ENCODE data around the gene KRIT1.
"Not testable (repeated sequence)": the region's sequence is repeated elsewhere in the genome, so short reads cannot be mapped to it uniquely, and the experiment has no call there.

KRIT1 gene

DNA sequence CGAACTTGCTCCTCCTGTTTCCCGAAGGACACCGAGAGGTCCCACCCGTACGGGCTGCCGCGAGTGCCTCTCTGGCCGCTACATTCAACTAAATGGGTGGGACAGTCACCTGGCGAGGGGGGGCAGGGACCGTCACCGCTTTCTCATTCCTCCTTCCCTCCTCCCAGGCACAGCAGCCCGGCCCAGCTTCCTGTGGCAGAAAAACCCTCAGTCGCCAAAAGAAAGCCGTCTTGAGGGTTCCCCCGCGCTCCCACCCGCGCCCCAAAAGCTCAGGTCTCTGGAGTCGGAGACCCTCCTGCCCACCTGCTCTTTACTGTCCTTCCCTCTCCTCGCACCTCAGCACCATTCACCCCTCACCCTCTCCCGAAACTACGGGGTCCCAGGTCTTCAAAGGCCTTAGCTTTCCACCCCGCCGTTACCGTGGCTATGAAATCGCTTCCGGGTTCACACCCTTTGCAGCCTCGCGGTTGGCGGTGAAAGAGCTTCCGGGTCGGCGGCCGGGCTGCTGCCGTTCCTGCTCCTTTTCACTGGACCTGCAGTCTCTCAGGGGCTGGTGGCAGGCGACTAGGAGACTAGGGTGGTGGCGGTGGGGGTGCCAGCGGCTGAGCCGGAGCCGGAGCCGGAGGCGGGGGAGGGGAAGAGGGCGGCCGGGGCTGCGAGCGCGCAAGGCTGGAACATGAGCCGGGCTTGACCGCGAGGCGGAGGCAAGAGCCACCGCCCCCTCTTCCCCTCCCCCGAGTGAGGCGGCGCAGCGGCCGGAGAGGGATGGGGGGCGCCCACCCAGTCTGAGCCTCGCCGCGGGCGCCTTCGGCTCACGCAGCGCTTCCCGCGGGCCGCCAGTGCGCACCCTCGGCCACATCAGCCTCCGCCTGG lies at the start of gene KRIT1, which contains the start of gene ANKIB1:
Gene KRIT1, minus strand, starts transcription at position 428 of the 873 bp plus-strand sequence. CDS start 3,779 bp downstream, outside the sequence.
Gene ANKIB1, plus strand, starts transcription at position 488 of the 873 bp plus-strand sequence. CDS start 49,005 bp downstream, outside the sequence.
- peak; percentile 92 for DNase-seq (ENCODE audit: low spot score)

DNA sequence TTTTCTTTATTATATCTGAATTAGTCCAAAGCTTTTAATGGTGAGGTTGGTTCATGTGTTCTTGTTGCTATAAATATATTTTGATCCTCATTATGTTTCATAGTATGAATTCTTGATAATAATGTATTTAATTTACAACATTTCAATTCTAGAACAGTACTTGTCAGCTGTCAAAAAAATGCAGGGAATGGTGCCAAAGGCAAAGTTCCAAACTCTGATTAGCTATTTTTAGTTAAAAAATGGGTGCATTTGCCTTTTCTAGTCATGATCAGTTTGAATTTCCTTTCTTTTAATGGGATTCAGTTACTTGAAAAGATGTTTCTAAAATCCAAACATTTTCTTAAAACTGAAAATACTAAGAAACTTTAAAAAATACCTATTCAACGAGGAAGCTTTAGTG lies 49.7 kb upstream of the KRIT1 start:
- peak; percentile 64 for DNase-seq (ENCODE audit: low spot score)

DNA sequence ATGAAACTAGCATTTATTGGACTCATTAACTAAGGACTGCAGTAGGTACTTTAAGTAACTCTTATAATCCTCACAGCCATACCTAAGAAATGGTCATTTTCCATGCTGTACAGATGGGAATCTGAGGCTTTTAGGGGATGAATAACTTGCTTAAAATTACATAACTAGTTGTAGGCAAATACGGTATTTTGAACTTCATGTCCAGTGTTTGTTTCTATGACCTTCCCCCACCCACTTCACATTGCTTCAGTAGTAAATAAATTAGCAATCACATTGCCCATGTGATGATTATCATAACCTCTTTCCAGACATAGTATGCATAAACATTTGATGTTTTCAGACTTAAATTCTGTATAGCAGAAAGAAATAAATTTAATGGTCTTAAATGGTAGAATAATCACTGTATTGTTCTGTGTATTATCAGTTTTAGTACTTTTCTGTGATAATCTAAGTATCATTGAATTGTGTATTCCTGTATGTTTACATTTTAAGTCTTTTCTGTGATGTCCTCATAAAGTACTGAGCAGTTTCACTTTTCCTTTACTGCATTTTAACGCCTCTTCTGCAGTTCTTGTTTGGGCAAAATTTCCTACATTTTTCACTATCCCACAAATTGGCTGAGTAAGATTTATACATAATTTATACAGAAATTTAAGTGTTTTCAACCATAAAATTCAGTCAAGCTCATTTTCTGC lies 48.3 kb upstream of the KRIT1 start:
- DNase-seq (ENCODE audit: low spot score) = no peak

DNA sequence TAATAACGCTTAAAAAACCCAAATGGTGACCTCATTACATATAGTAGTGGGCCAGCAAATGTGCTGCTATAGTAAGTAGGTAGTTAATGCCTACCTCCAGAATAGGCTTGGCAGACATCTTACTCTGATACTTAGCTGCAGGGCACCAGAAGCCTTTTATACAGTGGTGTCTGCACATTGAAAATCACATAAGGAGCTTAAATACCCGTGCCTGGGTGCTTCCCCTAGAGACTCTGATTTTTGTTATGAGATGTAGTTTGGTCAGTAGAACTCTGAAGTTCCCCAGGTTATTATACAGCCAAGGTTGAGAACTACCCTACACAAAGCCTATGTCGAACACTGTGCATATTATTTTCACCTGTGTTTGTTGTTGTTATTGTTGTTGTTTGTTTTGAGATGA lies 47.3 kb upstream of the KRIT1 start:
- no peak for DNase-seq (ENCODE audit: low spot score)

DNA sequence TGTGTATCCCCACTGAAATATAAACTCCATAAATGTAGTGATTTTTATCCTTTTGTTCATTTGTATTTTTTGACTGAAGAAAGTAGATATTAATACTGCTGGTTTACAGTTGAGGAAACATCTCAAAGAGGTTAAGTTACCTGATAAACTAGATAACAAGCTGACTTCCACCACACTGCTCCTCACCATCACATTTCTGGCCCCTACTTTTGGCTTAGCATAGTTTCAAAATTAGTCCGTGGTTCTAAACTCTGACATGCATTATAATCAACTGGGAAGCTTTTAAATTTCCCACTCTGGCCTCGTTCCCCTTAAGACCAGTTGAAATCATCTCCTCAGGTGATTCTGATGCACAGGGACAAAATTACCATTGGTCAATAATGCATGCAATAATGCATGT lies 43.6 kb upstream of the KRIT1 start:
- DNase-seq (ENCODE audit: low spot score) = no peak

DNA sequence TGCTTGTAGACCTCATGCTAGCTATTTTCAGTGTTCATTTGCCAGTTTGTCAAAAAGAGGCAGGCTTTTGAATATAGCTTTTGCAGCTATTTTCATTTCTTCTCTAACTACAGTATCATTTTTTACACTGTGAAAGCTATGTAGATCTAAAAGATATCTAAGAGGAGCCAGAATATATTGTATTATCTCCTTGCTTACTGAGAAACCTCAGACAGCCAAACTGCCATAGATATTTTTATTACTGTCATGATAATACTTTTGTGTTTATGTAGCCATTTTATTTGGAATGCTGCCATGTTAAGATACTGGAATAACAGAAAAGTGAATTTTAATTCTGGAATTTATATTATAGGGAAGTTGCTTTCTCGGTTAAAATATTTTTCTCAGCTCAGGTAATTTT lies 37.2 kb upstream of the KRIT1 start:
- no peak for DNase-seq (ENCODE audit: low spot score)

DNA sequence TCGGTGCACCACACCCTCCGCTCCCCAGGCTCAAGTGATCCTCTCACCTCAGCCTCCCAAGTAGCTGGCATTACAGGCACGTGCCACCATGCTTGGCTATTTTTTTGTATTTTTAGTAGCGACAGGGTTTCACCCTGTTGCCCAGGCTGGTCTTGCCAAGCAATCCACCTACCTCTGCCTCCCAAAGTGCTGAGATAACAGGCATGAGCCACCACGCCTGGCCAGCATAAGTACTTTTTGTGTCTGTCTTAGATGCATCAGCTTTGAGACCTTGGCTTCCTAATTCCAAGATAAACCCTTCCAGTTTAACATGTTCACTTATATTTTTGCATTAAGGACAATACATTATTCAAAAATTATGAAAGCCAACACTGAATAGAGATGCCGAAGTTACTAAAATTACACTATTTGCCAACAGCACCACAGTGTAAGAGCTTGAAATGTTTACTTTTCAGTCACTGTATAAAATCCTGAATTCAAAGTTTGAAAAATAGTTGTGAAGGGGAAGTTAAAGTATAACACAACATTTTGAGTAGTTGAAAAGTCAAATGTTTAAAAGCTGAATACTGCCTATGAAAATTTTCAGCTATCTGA lies 36.6 kb upstream of the KRIT1 start:
- no peak for DNase-seq (ENCODE audit: low spot score)

DNA sequence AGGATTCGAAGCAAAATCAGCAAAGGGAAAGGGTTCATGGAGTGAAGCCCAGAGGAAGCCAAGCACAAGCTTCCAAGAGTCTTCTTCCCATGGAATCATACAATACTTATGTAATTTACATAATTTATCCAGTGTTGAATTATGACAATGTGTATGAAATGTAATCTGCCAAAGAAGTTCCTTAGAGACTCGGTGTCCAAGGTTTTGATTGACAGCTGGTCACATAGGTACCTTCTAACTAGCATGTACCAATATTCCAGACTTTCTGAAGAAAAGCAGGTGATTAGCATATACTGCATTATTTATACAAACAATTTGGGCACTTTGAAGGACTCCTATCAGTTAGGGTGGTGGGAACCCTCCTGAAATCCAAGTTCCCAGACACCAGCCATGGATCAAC lies 35.3 kb upstream of the KRIT1 start:
- DNase-seq (ENCODE audit: low spot score) = no peak

DNA sequence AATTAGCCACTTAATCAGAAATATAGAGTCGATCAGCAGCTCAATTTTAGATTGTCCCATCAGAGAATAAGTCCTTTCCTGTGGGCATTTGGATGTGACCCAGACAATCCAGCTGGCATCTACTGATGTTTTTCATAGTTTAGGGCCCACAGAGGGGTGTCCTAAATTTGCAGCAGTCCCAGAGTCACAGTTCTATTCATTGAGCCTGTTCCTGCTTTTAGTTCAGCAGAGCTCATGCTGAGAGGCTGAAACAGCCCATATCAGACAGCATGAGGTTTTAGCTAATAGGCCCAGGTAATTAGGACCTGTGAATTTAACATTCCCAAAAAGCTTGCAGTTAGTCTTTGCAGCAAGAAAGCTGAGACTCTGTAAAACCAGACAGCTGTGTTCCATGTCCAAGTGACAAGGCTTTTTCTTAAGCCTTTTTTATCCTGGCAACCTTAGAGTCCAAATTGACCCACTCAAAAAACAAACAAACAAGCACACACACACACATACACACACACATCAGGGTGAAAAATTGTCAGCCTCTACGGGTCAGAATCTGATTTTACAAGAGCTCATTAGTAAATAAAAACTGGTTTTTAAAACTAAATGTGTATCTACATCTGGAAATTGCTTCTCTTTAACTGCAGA lies 33.8 kb upstream of the KRIT1 start:
- no peak for DNase-seq (ENCODE audit: low spot score)

DNA sequence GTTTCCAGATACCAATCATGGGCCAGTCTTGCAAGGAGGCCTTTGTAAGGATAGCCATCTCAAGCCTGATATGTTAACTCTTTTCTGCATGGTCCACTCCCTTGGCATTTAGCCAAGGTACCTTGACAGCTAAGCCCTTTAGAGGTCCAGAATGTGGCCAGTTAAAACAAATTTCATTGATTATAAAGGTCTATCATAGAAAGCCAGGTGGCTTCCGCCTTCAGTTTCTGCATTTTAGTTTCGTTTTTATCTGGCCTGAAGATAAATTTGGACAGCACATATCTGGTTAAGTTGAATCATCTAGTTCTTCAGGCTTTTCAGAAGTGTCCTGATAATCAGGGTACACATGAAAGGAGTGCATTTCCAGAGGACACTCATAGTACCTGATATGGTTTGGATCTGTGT lies 30.7 kb upstream of the KRIT1 start:
- DNase-seq (ENCODE audit: low spot score) = no peak

DNA sequence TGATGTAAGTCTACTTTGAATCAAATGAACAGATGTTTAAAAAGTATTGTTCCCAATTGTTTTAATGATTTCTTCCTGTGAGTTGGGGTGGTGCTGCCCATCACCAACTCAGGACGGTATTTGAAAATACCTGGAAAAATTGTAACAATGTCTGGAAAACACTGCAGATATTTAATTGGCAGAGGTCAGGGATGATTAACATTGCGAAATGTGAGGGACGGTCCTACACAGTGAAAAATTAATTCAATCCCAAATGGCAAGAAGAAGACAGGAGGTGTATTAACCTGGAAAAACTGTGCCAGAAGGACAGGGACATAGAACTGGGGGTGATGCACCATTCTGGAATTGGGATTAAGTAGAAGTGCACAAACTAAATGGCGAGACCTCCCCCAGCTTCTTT lies 29.6 kb upstream of the KRIT1 start:
- DNase-seq (ENCODE audit: low spot score) = no peak

DNA sequence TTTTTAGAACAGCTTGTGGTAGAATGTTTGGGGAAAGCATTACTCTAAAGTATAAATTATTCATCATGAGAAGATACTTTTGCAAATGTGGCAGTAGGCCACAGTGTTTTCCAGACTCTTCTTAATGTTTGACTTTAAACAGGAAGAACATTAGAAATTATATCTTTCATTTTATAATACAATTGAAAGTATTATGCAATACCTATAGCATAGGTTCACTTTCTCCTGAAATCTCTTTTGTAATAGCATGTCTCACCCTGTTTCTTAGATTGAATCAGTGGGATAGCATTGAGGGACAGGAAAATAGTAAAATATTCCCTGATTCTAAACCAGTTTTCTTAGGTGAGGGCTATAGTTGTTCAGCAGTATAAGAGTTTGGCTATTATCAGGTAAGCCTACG lies 23.2 kb upstream of the KRIT1 start:
- no peak for DNase-seq (ENCODE audit: low spot score)

DNA sequence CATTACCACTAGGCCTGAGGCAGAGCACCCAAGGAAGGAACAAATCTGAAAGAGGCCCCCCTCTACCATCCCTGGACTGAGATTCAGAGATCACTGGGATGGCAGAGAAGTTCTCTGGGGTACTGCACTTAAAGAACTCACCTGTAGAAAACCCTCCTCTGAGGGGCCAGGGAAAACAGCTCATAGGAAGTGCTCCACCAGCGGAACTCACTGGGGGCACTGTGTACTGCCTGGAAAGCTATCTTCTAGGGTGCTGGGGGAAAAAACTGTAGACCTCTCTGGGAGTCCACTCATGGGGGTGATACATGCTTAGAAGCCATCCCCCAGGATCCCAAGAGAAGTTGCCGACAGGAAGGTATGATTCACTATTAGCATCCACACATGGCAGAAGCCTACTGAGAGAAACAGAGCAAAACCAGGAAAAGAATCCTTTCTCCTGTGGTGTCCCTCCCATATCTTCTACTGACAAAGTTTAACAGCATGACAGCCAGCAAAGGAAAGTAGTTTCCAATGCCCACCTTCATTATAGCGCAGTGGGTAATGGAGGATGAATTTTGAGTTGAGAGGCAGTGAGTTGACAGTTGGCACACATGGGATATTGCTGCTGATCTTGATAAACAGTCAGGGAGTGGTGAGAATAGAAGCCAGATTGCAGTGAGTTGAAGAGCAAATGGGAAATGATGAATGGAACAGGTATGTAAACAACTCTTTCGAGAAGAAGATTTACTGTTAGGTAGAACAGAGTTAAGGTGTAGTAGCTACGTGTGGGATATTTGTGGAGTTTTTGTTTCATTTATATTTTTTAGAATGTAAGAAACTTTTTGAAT lies 20.9 kb upstream of the KRIT1 start:
- DNase-seq (ENCODE audit: low spot score) = no peak

DNA sequence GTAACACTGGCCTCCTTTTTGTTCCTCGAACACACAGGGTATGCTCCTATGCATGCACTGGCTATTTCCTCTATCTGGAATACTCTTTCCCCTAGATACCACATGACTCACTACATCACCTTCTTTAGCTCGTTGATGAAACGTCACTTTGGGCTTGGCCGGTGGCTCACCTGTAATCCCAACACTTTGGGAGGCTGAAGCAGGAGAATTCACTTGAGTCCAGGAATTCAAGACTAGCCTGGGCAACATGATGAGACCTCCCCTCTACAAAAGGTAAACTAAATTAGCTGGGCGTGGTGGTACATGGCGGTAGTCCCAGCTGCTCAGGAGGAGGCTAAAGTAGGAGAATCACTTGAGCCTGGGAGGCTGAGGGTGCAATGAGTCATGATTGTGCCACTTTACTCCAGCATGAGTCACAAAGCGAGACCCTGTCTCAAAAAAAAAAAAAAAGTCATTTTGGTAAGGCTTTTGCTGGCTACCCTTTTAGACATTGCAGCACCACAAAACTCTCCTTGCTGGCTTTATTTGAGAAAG lies 14.6 kb upstream of the KRIT1 start:
- no peak for DNase-seq (ENCODE audit: low spot score)

DNA sequence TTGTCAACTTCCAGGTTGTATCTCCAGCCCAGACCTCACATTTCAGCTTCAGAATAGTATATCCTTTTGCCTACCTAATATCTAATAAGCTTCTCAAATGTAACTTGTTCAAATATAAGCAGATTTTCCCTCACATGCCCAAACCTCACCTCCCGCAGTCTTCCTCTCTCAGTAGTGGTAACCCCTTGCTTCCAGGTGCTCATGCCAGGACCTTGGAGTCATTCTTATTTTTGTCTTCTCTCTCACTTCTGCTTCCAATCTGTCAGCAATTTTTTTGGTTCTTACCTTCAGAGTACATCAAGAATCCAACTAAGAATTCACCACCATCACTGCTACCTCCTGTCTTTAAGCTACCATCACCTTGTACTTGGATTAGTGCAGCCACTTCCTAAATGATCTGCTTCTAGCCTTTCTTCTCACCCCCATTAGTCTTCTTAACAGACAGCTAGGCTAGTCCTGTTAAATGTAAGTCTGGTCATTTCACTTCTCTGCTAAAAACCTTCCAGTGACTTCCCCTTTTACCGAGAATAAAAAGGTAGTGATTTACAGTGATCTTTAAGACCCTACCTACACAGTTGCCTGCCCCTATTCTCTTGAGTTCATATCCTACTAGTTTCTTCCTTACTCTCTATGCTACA lies 14.0 kb upstream of the KRIT1 start:
- DNase-seq (ENCODE audit: low spot score) = no peak

DNA sequence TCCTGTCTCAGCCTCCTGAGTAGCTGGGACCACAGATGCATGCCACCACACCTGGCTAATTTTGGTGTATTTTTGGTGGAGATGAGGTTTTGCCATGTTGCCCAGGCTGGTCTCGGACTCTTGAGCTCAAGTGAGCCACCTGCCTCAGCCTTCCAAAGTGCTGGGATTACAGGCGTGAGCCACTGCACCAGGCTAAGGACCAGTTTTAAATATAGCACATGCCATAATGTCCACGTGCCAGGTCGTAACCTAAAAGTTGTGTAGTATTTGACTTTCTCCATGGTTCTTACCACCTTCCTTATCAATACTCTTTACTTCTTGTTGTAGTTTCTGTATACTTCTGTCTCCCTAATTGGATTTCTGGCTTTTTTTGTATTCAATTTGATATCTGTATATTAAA lies 13.3 kb upstream of the KRIT1 start:
- no peak for DNase-seq (ENCODE audit: low spot score)

DNA sequence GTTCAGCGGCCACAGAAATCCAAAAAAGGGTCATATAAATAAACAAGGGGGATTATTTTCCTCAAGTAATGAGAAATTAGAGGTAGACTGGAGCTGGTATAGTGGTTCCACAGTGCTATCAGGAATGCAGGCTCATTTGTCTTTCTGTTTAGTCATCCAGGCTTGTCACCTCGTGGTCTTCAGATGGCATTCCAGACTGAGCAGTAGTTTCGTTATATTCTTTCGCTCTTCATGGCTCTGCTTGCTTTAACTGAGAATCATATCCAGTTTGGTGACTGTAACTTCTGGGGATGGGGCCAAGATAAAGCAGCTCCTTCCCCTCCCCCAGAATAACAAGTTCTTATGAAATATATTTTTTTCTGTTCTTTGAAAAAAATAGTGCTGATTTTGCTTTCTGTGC lies 9.6 kb upstream of the KRIT1 start:
- DNase-seq (ENCODE audit: low spot score) = no peak

DNA sequence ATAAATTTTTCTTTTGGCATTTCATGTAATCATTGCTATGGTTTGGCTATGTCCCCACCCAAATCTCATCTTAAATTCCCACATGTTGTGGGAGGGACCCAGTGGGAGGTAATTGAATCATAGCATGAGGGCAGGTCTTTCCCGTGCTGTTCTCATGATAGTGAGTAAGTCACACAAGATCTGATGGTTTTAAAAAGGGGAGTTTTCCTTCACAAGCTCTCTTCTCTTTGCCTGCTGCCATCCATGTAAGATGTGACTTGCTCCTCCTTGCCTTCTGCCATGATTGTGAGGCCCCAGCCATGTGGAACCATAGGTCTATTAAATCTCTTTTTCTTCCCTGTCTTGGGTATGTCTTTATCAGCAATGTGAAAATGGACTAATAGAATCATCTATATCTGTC lies 9.1 kb upstream of the KRIT1 start:
- DNase-seq (ENCODE audit: low spot score) = not testable (repeated sequence)

DNA sequence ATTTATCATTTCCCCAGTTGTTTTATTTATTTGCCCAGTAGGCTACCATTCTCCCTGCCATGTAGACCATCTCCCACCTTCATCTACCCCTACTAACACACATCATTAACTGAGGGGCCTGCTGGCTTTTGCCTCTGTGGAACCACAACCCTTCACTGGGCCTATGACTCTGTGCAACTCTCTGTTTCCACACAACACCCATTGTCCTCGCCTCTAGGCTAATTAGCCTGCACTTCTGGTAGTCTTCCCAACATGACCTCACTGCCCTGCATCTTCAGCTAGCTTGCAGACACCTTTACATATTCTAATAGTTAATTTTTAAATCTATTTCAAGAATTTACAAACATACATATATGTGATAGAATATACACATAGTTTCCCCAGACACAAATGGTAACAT lies 7.5 kb upstream of the KRIT1 start:
- DNase-seq (ENCODE audit: low spot score) = peak; percentile 78

DNA sequence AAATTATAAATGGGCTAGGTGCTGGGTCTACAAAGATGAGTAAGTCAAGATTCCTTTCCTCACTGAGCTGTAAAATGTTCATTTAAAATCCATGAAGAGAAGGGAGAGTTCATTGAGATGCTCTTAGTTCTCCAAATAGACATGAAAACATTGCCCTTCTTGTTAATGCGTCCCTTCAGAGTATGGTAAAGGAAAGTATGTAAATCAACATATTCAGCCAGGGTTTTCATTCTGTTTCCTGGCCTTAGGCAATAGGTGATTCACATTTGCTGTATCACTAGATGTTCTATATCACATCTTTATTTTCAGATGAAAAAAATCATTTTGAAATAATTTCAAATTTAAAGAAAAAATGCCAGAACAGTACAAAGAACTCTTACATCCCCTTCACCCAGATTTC lies 5.5 kb upstream of the KRIT1 start:
- no peak for DNase-seq (ENCODE audit: low spot score)

DNA sequence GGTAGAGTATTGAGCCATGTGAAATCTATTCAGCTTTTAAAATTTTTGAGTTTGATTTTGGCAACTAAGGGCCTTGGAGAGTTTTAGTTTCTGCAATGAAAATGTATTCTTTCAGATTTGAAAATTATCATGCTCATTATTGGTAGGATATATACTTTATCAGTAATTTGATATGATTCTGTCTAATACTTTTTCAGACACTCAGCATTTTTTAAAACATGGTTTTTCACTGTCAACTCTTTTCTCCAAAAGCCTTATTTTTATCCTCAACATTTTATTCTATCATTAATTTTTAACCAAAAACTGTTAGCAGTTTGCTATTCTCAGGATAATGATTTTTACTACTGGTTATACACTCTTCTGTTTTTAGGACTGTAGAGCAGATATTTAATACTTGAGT lies 4.9 kb upstream of the KRIT1 start:
- DNase-seq (ENCODE audit: low spot score) = no peak

Data from putamen (tissue), 1 donor.